Myocyte (in vitro differentiated cells): ENCODE measurements around the gene WASL. TPM values are rescaled to one million over a fixed set of nuclear protein-coding genes. Genes with fewer than 3 reads are reported as not detected.

Experiments used
- DNase-seq: peaks from one replicate; pipeline ENCODE4 v3.0.0-alpha.2; 2012; ENCODE audit warnings: low read depth
- total RNA-seq: library from RNA; depleted of rRNA; stranded (reverse); fragments of >200 nt; gene quantifications from 2 replicates; pipeline ENCODE4 v1.2.3, GENCODE V29; 2014

WASL gene
- total RNA-seq, 1 donor from 2014 or later, result 32.2 TPM

GRCh38 chr7:123662293-123662692, 86.5 kb downstream of the WASL start:
- no peak for DNase-seq

DNA sequence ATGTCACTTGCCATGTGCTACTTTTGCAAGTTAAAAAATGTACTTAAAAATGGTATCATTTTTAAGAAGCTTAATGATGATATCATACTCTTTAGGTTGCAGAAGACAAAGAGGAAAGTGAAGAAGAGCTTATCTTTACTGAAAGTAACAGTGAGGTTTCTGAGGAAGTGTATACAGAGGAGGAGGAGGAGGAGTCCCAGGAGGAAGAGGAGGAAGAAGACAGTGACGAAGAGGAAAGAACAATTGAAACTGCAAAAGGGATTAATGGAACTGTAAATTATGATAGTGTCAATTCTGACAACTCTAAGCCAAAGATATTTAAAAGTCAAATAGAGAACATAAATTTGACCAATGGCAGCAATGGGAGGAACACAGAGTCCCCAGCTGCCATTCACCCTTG, 87.0 kb downstream of the WASL start:
- DNase-seq, result no peak

DNA sequence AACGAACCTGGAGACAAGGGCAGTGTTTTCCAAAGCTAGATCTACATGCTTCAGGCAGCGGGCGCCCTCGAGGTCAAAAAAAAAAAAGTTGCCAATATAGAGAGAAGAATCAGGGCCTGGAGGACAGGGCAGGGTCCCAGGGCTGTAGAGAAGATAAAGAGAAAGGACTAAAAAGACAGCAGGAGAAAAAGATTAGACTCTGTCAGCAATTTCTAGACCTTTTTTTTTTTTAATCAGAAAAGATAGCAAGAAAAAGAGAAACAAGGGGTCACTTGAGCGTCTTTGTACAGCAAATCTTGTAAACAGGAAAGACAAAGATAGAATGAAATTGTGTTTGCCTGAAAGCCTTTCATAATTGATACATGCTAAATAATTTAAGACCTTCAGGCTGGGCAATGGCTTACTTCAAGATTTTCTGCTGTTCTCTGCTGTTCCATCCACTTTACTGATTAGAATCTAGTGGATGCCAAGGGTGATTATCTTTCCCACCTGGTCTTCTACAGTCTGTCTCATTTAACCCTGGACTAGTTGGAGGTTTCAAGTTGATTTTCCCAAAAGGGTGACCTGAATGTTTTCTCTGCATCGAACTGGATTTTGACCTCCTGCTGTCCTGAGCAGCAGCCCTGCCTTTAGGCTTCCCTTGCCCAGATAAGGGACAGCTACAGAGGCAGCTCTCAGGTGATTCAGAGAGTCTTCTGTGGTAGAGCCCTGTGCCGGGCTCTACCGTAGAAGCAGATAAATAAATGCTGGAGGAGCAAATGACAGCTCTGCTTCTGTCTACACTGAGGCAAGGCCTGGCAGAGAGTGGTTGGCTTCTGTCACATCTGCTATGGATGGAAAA, 88.1 kb downstream of the WASL start:
- no peak for DNase-seq

- no peak for DNase-seq
These were observed 90.8 kb downstream of the WASL start for GRCh38 chr7:123658023-123658422.

DNA sequence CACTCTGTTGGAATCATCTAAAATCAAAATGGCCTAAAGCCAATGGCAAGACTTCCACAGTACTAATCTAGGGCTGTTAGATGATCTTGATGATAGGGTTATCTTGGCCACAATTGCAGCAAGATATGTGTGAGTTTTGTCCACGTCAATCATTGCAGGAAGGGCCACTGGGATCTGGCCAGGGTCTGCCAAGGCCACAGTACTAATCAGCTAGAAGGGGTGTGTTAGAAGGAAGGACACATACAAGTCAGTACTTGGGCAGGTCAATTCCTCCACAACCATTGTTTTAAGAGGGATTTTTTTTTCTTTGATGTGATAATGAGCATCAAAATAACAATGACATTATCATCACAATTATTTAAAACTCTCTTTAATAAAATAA, 91.5 kb downstream of the WASL start:
- DNase-seq, result peak; percentile 85

DNA sequence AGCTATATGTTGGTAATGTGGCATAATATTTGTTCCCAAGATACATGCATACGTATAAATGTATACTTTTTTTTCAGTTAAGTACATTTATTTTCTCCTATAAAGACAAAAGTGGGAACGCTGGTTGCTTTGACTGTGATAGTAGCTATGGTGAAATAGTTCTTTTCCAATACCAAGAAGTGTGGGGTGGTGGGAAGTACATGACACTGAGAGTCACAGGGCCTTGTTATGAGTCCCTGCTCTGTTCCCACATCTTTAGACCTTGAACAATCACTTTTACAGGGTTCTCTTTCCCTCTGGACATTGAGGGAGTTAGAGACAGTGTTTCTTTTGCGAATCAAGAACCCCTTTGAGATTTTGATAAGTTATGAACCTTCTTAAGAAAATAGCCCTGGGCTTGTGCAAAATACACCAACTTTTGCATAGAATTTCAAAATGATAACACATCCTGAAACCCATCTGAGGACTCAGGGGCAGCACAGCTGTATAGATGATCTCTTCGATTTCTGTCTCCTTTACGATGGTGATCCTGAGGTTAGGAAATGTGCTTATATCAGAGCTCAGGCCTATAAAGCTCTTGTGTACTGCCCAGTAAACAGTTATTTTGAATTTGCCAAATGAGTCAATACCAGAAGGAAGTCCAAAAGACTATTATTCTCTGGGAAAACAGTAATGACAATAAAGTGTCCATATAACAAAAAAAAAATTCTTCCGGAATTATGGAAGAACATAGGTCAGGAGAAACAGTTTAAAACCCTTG, 92.1 kb downstream of the WASL start:
- DNase-seq, result no peak

GRCh38 chr7:123655614-123656013, 93.2 kb downstream of the WASL start, which contains the start of gene LMOD2:
Gene LMOD2 (plus strand): TSS chr7:123655866. CDS start chr7:123655964, 98 bp downstream.
- peak; percentile 97 for DNase-seq

DNA sequence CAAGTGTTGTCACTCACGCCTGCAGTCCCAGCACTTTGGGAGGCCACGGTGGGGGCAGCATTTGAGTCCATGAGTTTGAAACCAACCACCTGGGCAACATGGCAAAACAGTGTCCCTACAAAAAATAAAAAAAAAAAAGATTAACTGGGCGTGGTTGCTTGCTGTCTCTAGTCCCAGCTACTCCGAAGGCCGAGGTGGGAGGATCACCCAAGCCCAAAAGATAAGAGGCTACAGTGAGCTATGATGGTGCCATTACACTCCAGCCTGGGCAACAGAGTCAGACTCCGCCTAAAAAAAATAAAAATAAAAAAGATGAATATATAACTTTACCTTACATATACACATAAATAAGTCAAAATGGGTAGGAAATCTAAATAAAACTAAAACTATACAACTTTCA, 95.6 kb downstream of the WASL start:
- no peak for DNase-seq

DNA sequence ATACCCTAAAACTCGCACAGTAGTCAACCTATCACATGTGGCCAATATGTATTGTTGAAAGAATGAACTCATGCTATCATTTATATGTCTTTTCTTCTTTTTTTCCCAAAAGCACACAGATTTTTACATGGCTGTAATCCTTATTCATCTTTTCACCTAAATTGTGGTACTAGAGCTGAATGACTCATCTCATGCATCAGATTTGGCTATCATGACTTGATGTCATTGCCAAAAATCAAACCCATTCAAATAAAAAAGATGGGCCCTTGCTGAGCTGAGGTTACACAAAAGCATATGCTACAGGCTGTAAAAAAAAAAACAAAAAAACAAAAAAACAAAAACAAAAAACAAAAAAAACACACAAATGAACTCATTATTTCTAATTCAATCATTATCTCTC, 96.4 kb downstream of the WASL start:
- DNase-seq, result no peak

- no peak for DNase-seq
These were observed 98.2 kb downstream of the WASL start for GRCh38 chr7:123650595-123650994.

GRCh38 chr7:123649964-123650363, 98.8 kb downstream of the WASL start:
- peak; percentile 62 for DNase-seq

- peak; percentile 40 for DNase-seq
These were observed 101.6 kb downstream of the WASL start for GRCh38 chr7:123647106-123647730.

GRCh38 chr7:123645516-123645915, 103.3 kb downstream of the WASL start:
- DNase-seq, result peak; percentile 98

GRCh38 chr7:123643495-123644441, 105.0 kb downstream of the WASL start:
- peak; percentile 97 for DNase-seq

DNA sequence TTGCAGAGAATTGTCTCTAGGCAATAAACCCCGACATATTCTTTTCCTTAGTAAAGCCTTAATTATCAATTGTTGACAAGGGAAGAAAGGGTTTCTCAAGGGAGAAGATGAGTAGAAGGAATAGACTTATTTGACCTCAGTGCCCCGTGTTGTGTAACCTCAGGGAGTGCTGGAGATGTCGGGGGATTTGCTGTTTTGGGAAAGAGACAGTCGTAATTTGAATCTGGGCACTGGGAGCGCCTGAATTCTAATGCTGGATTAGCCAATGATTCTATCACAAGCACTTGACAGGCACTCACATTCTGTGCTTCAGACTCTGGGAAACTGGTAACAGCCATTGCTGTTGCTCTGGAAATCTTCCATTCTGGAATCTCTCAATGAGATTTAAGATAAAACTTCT, 106.9 kb downstream of the WASL start:
- peak; percentile 37 for DNase-seq

- no peak for DNase-seq
These were observed 108.2 kb downstream of the WASL start for GRCh38 chr7:123640583-123640982.

DNA sequence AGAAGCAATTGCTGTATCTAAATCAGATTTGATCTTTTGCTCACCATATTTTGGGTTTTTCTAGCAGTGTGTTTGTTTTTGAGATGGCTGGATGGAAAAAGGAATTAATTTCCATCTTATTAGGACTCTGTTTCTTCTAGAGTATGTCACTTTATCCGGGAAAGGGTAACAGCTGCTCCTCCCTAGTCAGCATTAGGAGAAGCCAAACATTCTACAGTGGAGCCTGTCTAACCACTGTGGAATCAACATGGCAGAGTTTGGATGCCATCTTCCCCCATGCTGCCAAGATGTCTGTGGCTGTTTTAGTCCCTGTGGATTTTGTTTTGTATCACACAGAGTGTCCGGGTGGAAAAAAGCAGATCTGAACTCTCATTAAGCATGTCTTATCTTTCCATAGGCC, 109.2 kb downstream of the WASL start:
- DNase-seq, result peak; percentile 94

- no peak for DNase-seq
These were observed 110.9 kb downstream of the WASL start for GRCh38 chr7:123637878-123638277.

DNA sequence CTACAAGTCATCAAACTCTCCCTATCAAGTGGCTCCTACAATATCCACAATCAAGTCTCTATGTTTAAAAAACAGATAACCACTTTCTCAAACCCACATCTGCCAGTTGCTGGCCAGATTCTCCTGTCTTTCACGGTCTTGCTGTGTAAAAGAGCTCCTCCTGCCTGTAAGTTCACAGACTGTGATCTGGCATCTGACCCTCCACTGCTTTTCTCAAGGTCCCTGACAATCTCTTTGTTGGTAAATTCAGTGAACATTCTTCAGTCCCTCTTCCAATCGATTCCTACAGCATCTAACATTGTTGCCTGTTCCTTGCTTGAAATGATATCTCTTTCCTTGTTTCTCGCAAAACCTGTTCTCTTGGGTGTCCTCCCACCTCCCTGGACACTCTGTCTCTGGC, 111.6 kb downstream of the WASL start:
- DNase-seq, result peak; percentile 70

DNA sequence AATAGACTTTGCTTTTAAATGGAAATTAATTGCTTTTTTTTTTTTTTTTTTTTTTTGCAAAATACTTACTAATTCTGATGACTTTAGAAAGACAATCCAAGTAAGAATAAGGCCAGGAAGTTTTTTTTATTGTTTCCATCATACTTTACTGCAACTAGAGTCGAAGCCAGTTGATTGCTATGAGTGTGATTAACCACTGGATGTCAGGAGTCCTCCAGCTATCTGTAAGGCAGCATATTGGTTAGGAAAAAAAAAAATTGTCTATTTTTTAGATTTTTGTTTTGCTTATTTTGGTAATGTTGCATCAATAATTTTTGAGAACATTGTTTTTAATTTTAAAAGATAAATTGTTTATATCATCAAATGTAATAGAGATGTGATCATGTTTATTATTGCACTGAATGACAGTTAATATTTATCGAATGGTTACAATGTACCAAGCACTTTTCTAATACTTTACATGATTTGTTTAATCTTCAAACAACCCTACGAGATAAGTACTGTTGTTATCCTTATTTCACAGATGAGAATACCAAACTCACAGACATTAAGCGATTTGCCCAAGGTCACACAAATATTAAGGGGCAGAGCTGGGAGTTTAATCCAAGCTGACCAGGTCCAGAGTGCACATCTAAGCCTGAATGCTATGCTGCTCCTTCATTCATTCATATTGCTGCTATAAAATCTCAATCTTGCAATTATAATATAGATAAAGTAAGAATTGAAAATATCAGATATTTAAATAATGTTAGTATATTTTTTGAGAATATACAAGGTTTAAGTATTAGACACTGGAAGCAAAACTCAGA, 113.0 kb downstream of the WASL start:
- DNase-seq, result peak; percentile 65
